Breast epithelium (tissue), 3 donors: ENCODE data around the gene FYB1.

Experiments
- POLR2A ChIP-seq: fragments of 450-650 bp; IDR thresholded peaks from one replicate; pipeline ENCODE4 v1.6.1; 2016; ENCODE audit warnings: antibody characterized with exemption, mild to moderate bottlenecking, moderate library complexity
- POLR2AphosphoS5 ChIP-seq, 3 donors: sonication (generic); formaldehyde crosslinking; IDR thresholded peaks; one replicate each; pipeline ENCODE4 v1.6.1; 2017; ENCODE audit warnings: antibody characterized with exemption in 3 of 3

GRCh38 chr5:39185761-39186160, 33.6 kb downstream of the FYB1 start:
- TF ChIP-seq POLR2A, result no peak
- no peak for TF ChIP-seq POLR2AphosphoS5 (IDR thresholded peaks at IDR 0.05)
